Activated CD8-positive, alpha-beta memory T cell treated with anti-CD3 and anti-CD28 coated beads, Interleukin-2, amount 50 U/mL, for 4 hours (primary cell): Measurements from ENCODE around the gene CHRM5.

Source experiments
- DNase-seq: peaks from one replicate; pipeline ENCODE4 v3.0.0-alpha.2; 2020

Gene CHRM5

DNA sequence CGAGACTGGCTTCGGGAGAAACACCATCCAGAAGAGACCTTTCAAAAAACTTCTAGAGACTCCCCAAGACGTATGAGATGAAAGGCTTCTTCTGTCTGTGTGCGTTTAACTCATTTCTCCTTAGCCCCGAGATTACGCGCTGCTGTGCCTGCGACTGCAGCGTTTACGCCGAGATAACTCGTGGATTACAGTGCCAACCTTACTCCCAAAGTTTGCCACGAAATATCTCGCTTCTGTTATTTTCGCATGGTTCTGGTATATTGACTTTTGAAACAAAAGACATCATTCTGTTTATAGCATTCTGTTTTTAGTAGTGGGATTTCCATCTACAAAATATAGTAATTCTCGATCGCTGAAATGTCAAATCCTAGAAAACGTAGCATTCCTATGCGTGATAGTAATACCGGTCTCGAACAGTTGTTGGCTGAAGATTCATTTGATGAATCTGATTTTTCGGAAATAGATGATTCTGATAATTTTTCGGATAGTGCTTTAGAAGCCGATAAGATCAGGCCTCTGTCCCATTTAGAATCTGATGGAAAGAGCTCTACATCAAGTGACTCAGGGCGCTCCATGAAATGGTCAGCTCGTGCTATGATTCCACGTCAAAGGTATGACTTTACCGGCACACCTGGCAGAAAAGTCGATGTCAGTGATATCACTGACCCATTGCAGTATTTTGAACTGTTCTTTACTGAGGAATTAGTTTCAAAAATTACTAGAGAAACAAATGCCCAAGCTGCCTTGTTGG lies 134.1 kb downstream of the CHRM5 start:
- no peak for DNase-seq

DNA sequence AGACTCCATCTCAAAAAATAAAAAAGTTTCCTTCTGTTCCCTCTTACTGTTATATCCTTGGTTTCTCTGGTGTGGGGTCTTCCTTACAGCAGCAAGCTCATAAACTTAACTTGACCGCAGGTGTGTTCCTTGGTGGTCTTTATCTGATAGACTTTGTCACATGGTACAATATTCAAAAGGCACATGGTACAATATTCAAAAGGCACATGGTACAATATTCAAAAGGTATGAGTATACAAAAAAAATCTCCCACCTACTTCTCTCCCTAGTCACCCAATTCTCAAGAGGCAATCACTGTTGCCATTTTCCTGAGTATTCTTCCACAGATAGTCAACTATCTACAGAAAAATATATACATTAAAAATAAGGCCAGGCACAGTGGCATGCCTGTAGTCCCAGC lies 138.1 kb downstream of the CHRM5 start:
- DNase-seq = no peak

DNA sequence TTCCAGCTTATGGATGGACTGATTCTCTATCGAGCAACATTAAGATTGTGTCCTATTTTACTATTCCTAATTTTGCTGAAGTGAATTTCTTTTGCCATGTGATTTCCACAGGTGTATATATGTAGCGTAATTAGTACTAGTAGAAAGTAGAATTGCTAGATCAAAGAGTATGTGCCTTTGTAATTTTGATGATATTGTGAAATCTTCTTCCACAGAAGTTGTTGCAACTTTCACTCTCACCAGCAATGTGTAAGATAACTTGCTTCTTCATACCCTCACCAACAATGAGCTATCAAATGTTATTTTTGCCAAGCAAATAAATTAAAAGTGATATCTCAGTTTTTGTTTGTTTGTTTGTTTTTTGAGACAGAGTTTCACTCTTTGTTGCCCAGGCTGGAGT lies 139.0 kb downstream of the CHRM5 start:
- DNase-seq = no peak

DNA sequence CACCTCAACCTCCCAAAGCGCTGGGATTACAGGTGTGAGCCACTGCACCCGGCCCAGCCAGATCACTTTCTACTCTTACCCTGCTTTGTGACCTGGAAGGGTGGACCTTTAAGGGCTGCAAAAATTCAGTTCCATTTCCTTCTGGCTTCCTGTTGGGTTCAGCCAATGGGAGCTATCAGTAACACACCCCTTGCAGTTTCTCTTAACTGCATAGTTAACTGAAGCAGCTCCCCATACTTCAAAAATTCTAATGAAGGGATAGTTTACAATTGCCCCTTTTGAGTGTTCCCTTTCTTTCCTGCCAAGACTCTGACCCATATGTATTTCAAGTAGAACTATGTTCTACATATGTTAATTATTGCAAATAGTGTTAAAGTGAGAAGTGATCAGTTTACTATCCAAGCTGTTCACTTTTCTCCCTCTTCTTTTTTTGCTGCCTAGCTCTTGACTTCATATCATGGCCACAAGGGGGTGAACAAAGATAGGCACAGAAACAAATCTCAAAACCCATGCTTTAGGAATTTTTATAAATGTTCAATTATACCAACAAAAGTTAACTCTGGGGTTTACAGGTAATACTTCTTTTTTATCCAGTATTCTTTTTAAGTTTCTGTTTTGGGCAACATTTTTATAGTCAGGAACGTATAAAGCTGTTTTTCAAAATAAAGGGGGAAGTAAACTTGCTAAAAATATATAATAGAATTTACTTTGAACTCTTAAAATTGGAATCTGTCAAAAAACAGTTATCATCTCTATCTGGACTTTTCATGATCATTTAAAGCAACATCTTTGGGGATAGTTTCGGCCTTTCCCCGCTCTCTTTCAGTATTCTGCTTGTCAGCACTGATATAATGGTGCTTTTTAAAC lies 141.7 kb downstream of the CHRM5 start:
- DNase-seq = no peak

DNA sequence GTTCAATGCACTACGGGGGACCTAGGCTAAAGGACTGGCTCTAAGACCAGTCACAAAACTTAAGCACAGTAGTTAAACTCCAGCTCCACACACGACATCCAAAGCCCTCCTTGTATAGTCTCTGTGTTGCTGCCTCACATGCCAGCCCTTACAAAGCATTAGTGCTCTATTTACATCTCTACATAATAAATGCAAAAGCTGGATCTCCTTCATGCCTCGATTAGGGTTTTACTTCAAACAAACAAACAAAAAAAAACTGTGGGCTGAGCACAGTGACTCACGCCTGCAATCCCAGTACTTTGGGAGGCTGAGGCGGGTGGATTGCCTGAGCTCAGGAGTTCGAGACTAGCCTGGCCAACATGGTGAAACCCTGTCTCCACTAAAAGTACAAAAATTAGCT lies 143.2 kb downstream of the CHRM5 start:
- no peak for DNase-seq

DNA sequence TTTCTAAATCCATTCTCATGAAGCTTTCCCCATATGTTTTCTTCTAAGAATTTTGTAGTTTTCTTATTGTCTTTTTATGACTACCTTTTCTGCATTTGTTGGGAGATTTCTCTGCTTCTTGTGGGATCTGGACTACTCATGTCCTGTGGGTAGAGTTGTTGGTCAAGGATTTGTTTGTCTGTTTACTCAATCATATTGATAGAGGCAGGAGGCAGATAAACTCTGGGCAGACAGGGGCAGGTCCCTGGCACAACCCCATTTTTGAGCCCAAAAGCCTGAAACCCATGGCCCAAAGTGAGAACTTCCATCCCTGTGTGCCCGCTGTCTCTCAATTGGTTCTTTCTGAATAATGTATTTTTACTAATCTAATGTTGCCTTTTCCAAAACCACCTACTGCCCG lies 145.9 kb downstream of the CHRM5 start:
- no peak for DNase-seq

DNA sequence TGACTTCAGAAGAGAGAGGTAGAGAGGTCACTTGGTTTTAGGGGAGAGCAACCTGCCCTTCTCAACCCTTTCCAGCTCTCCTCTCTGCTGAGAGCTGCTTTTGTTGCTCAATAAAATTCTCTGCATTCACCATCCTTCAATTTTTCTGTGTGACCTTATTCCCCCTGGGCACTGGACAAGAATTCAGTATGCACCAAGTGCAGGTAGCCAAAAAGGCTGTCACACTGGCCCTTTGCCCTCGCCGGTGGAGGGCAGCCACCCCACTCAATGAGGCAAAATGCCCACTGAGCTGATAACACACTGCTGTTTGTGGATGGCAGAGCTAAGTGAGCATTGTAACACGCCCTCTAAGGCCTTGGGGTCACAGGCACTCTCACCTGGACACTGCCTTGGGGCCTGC lies 146.4 kb downstream of the CHRM5 start:
- no peak for DNase-seq

DNA sequence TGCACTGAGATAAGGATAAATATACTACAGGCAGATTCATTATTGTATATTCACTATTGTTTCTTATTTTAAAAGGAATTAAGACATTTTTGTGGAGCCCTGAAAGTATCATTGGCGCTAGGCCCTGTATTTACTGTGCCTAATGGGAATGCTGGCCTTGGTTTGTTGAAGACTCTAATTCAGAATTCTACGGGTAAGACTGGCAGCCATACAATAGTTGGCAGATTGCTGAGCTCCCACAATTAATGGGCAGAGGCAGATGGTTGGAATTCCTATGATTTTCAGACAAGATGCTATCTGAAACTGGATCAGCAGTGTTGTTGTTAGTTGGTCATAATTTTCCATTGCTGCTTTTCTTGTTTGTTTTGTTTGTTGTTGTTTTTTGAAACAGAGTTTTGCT lies 148.3 kb downstream of the CHRM5 start:
- no peak for DNase-seq
